H9 (cell line): ENCODE results near the gene SLC24A4. TPM values are rescaled to one million over a fixed set of nuclear protein-coding genes. Genes with fewer than 3 reads are reported as not detected.
A peak's percentile ranks its signal among the peaks of the same experiment; 100 is the strongest.

Experiments
- DNase-seq: peaks from one replicate; pipeline ENCODE4 v3.0.0-alpha.2; 2017
- H2AFZ ChIP-seq: one replicate; pipeline ENCODE4 v1.6.1; 2013; ENCODE audit warnings: mild to moderate bottlenecking, low read length, control low read depth, moderate library complexity
- H2AK5ac ChIP-seq: 2 replicates; pipeline ENCODE4 v1.6.1; 2013; ENCODE audit warnings: low read length, control low read depth, mixed read lengths; ENCODE audit not compliant: insufficient read length
- H2BK120ac ChIP-seq: one replicate; pipeline ENCODE4 v1.6.1; 2013; ENCODE audit warnings: low read depth, mild to moderate bottlenecking, low read length, control low read depth, inconsistent platforms; ENCODE audit not compliant: poor library complexity, severe bottlenecking
- H2BK12ac ChIP-seq: 2 replicates; pipeline ENCODE4 v1.6.1; 2013; ENCODE audit warnings: low read length, control low read depth, mixed read lengths, low read depth; ENCODE audit not compliant: insufficient read length
- H2BK15ac ChIP-seq: 2 replicates; pipeline ENCODE4 v1.6.1; 2013; ENCODE audit warnings: low read depth, low read length, control low read depth
- H2BK20ac ChIP-seq: one replicate; pipeline ENCODE4 v1.6.1; 2013; ENCODE audit warnings: low read depth, mild to moderate bottlenecking, low read length, control low read depth, inconsistent platforms; ENCODE audit not compliant: poor library complexity, severe bottlenecking
- H2BK5ac ChIP-seq: 2 replicates; pipeline ENCODE4 v1.6.1; 2013; ENCODE audit warnings: low read length, control low read depth, mixed read lengths; ENCODE audit not compliant: insufficient read length
- H3K14ac ChIP-seq: 2 replicates; pipeline ENCODE4 v1.6.1; 2013; ENCODE audit warnings: low read length, control low read depth; ENCODE audit not compliant: insufficient read depth
- H3K18ac ChIP-seq: 2 replicates; pipeline ENCODE4 v1.6.1; 2013; ENCODE audit warnings: low read depth, mild to moderate bottlenecking, mixed read lengths, low read length, control low read depth; ENCODE audit not compliant: insufficient read length
- H3K23ac ChIP-seq: 2 replicates; pipeline ENCODE4 v1.6.1; 2013; ENCODE audit warnings: low read length, control low read depth, mixed read lengths, low read depth; ENCODE audit not compliant: insufficient read length
- H3K23me2 ChIP-seq: 2 replicates; pipeline ENCODE4 v1.6.1; 2013; ENCODE audit warnings: low read depth, mild to moderate bottlenecking, mixed read lengths, low read length, control low read depth; ENCODE audit not compliant: insufficient read length, poor library complexity, severe bottlenecking
- H3K27ac ChIP-seq: 2 replicates; pipeline ENCODE4 v1.5.1; 2013; ENCODE audit warnings: low read length, control low read depth, mixed read lengths, low read depth; ENCODE audit not compliant: insufficient read length
- H3K27me3 ChIP-seq: 2 replicates; pipeline ENCODE4 v1.6.1; 2013; ENCODE audit warnings: low read length, control low read depth, inconsistent platforms; ENCODE audit not compliant: insufficient read depth
- H3K4ac ChIP-seq: 2 replicates; pipeline ENCODE4 v1.6.1; 2013; ENCODE audit warnings: low read depth, mild to moderate bottlenecking, control low read depth, inconsistent platforms, low read length, moderate library complexity
- H3K4me1 ChIP-seq: 2 replicates; pipeline ENCODE4 v1.6.1; 2013; ENCODE audit warnings: low read length, control low read depth, inconsistent platforms; ENCODE audit not compliant: insufficient read depth
- H3K4me2 ChIP-seq: 2 replicates; pipeline ENCODE4 v1.6.1; 2013; ENCODE audit warnings: low read length, control low read depth, mixed read lengths; ENCODE audit not compliant: insufficient read length, insufficient read depth
- H3K56ac ChIP-seq: 2 replicates; pipeline ENCODE4 v1.6.1; 2013; ENCODE audit warnings: low read depth, mild to moderate bottlenecking, mixed read lengths, low read length, control low read depth; ENCODE audit not compliant: insufficient read length
- H3K79me1 ChIP-seq: 2 replicates; pipeline ENCODE4 v1.6.1; 2013; ENCODE audit warnings: low read depth, mild to moderate bottlenecking, moderate library complexity, low read length, control low read depth, inconsistent platforms; ENCODE audit not compliant: insufficient read depth, poor library complexity, severe bottlenecking
- H3K79me2 ChIP-seq: 2 replicates; pipeline ENCODE4 v1.6.1; 2013; ENCODE audit warnings: low read length, control low read depth, inconsistent platforms; ENCODE audit not compliant: insufficient read depth
- H3K9ac ChIP-seq: 2 replicates; pipeline ENCODE4 v1.6.1; 2013; ENCODE audit warnings: low read length, control low read depth, mixed read lengths; ENCODE audit not compliant: insufficient read length; ENCODE audit errors: extremely low read depth
- H3K9me3 ChIP-seq: one replicate; pipeline ENCODE4 v1.6.1; 2013; ENCODE audit warnings: low read depth, low read length, inconsistent platforms; ENCODE audit not compliant: control insufficient read depth
- H3T11ph ChIP-seq: one replicate; pipeline ENCODE4 v1.6.1; 2013; ENCODE audit warnings: mild to moderate bottlenecking, low read length, control low read depth, inconsistent platforms
- H4K20me1 ChIP-seq: one replicate; pipeline ENCODE4 v1.6.1; 2013; ENCODE audit not compliant: control insufficient read depth, insufficient read length, insufficient read depth
- H4K5ac ChIP-seq: 2 replicates; pipeline ENCODE4 v1.6.1; 2013; ENCODE audit warnings: low read depth, mild to moderate bottlenecking, mixed read lengths, low read length, control low read depth; ENCODE audit not compliant: insufficient read length
- H4K8ac ChIP-seq: replicated peaks from 2 replicates; pipeline ENCODE4 v1.6.1; 2013; ENCODE audit warnings: low read length, control low read depth, mixed read lengths, low read depth; ENCODE audit not compliant: insufficient read length
- H4K91ac ChIP-seq: 2 replicates; pipeline ENCODE4 v1.6.1; 2013; ENCODE audit warnings: low read depth, mild to moderate bottlenecking, moderate library complexity, mixed read lengths, low read length, control low read depth; ENCODE audit not compliant: insufficient read length
- H3K27ac Mint-ChIP-seq, 3 experiments: 2 replicates in 2 of 3; 3 replicates in 1 of 3; pipeline ENCODE4 v1.8.0; 2020 to 2021; ENCODE audit warnings: mixed read lengths in 3 of 3, mild to moderate bottlenecking in 1 of 3, moderate library complexity in 1 of 3
- H3K27me3 Mint-ChIP-seq: 2 replicates; pipeline ENCODE4 v1.8.0; 2021; ENCODE audit warnings: low read depth, mild to moderate bottlenecking, moderate library complexity, mixed read lengths
- H3K36me3 Mint-ChIP-seq, 3 experiments: 2 replicates in 2 of 3; 3 replicates in 1 of 3; pipeline ENCODE4 v1.8.0; 2020 to 2021; ENCODE audit warnings: low read depth in 3 of 3, mixed read lengths in 3 of 3; ENCODE audit not compliant: insufficient read depth in 1 of 3
- H3K4me1 Mint-ChIP-seq, 2 experiments: 2 replicates each; pipeline ENCODE4 v1.8.0; 2020; ENCODE audit warnings: mixed read lengths in 2 of 2
- H3K4me3 Mint-ChIP-seq, 2 experiments: 2 replicates in 1 of 2; 3 replicates in 1 of 2; pipeline ENCODE4 v1.8.0; 2020 to 2021; ENCODE audit warnings: mild to moderate bottlenecking in 2 of 2, mixed read lengths in 2 of 2, moderate library complexity in 1 of 2
- H3K9me3 Mint-ChIP-seq, 2 experiments: 2 replicates in 1 of 2; 3 replicates in 1 of 2; pipeline ENCODE4 v1.8.0; 2020; ENCODE audit warnings: mild to moderate bottlenecking in 2 of 2, mixed read lengths in 2 of 2, moderate library complexity in 1 of 2
- WGBS: extraction: QIAGEN DNeasy Blood & Tissue Kit; methylation state at CpG from one replicate; pipeline ENCODE4 v1.1.7; 2013; ENCODE audit warnings: missing lambda C conversion rate, low lambda C conversion rate, mixed read lengths; ENCODE audit not compliant: insufficient read length; ENCODE audit errors: extremely low coverage; 5-methylcytosine and 5-hydroxymethylcytosine counted together
- total RNA-seq: library from RNA; stranded (reverse); gene quantifications from 2 replicates; pipeline ENCODE4 v1.2.1, GENCODE V29; 2021
- TF ChIP-seq, protein P1 (sequence below): fragments of 200-600 bp; sonication (generic); conservative IDR thresholded peaks from 3 replicates; pipeline ENCODE4 v1.8.0; 2021; ENCODE audit warnings: antibody characterized with exemption, mild to moderate bottlenecking

Gene SLC24A4
- total RNA-seq, 1 experiment from 2014 or later, result 0.24 TPM

DNA sequence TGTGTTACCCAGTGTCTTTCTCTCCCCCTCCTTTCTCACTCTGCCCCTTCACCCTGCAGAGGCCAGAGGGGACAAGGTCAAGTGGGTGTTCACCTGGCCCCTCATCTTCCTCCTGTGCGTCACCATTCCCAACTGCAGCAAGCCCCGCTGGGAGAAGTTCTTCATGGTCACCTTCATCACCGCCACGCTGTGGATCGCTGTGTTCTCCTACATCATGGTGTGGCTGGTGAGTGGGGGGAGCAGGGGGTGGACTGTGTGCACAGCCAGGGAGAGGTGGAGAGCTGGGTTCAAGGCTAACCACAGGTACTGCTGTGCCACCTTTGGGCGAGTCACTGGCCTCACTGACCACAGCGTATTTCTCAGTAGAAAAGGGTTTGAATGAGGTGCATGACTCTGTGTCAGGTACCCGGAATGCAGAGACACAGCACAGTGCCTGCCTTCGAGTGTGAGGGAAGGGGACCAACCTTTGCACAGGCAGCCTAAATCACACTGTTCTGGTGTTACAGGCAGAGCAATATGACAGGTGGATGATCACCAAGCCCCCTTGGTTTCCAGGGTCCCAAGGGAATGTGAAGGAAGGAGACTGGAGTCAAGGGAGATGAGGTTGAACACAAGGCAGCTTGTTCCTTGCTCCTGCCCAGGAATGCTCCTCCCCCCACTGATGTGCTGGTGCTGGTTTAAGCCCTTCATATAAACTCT, 159.8 kb downstream of the SLC24A4 start:
- H3K9me3 Mint-ChIP-seq, result no peaks in the 10 kb centered on the region
- H3K23ac ChIP-seq, result no peak overlapping the region
- no peak overlapping the region for H2AK5ac ChIP-seq
- H4K8ac ChIP-seq, result no peak overlapping the region
- H4K91ac ChIP-seq, result no peak overlapping the region
- H2BK5ac ChIP-seq, result no peak overlapping the region
- no peak overlapping the region for H3K18ac ChIP-seq
- H3K9me3 ChIP-seq, result no peaks in the 10 kb centered on the region
- no peak overlapping the region for H3K56ac ChIP-seq
- no peak overlapping the region for H2BK15ac ChIP-seq
- peaks cover 8 to 15% of the 10 kb centered on the region in 2 experiments for H3K4me1 Mint-ChIP-seq
- H3K79me2 ChIP-seq, result no peaks in the 10 kb centered on the region
- H2BK12ac ChIP-seq, result no peak overlapping the region
- H3K4me3 Mint-ChIP-seq, result no peak overlapping the region; a peak in 1 of 5 replicates
- DNase-seq, result peak; percentile 12
- H2BK20ac ChIP-seq, result no peak overlapping the region
- H3K27ac ChIP-seq, result no peak overlapping the region
- H3K4me1 ChIP-seq, result peaks cover 1% of the 10 kb centered on the region; the same call in 1 of the 2 replicates
- H3K79me1 ChIP-seq, result no peaks in the 10 kb centered on the region
- no peak overlapping the region for H3K9ac ChIP-seq
- no peak overlapping the region for H3K4me2 ChIP-seq
- H3T11ph ChIP-seq, result no peak overlapping the region
- H3K36me3 Mint-ChIP-seq, result no peaks in the 10 kb centered on the region
- no CpG with 5 or more reads among the region's 9 CpGs for WGBS
- H3K14ac ChIP-seq, result no peak overlapping the region
- H2BK120ac ChIP-seq, result no peak overlapping the region
- TF ChIP-seq, protein P1, sequence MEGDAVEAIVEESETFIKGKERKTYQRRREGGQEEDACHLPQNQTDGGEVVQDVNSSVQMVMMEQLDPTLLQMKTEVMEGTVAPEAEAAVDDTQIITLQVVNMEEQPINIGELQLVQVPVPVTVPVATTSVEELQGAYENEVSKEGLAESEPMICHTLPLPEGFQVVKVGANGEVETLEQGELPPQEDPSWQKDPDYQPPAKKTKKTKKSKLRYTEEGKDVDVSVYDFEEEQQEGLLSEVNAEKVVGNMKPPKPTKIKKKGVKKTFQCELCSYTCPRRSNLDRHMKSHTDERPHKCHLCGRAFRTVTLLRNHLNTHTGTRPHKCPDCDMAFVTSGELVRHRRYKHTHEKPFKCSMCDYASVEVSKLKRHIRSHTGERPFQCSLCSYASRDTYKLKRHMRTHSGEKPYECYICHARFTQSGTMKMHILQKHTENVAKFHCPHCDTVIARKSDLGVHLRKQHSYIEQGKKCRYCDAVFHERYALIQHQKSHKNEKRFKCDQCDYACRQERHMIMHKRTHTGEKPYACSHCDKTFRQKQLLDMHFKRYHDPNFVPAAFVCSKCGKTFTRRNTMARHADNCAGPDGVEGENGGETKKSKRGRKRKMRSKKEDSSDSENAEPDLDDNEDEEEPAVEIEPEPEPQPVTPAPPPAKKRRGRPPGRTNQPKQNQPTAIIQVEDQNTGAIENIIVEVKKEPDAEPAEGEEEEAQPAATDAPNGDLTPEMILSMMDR, result no peak
- H3K23me2 ChIP-seq, result no peaks in the 10 kb centered on the region
- H4K20me1 ChIP-seq, result no peaks in the 10 kb centered on the region
- no peak overlapping the region for H4K5ac ChIP-seq
- no peaks in the 10 kb centered on the region; the same call in 1 of the 2 replicates for H3K27me3 ChIP-seq
- no peak overlapping the region for H3K27ac Mint-ChIP-seq
- no peak overlapping the region for H3K4ac ChIP-seq
- H3K27me3 Mint-ChIP-seq, result peaks cover 43% of the 10 kb centered on the region
- H2AFZ ChIP-seq, result no peak overlapping the region
